GM12864 (cell line): ENCODE results near the gene ASCC2.

Experiments used
- DNase-seq: peaks from one replicate; pipeline ENCODE4 v3.0.0-alpha.2; 2011; ENCODE audit warnings: low read depth
- H3K4me3 ChIP-seq: 2 replicates; pipeline ENCODE4 v1.5.1; 2011; ENCODE audit warnings: mild to moderate bottlenecking, low read depth, low read length, control low read depth
- CTCF ChIP-seq: IDR thresholded peaks from 2 replicates; pipeline ENCODE4 v1.5.1; 2011; ENCODE audit warnings: low read depth, mild to moderate bottlenecking, moderate library complexity, low read length, control low read depth, inconsistent platforms; ENCODE audit errors: missing control alignments

ASCC2 gene

GRCh38 chr22:29768052-29768693 lies 69.9 kb downstream of the ASCC2 start:
- no peak for TF ChIP-seq CTCF
- peak overlapping the region; percentile 97 for H3K4me3 ChIP-seq
- DNase-seq: no peak

- TF ChIP-seq CTCF: no peak
- peak within 1 kb of the TSS; percentile 97 for H3K4me3 ChIP-seq
- peak; percentile 79 for DNase-seq
Measured at GRCh38 chr22:29767171-29768051, 70.7 kb downstream of the ASCC2 start, which contains the start of gene UQCR10. UQCR10 (plus strand) TSS chr22:29767369; CDS start chr22:29767399, 30 bp downstream.

- peak within 1 kb of the TSS; percentile 97 for H3K4me3 ChIP-seq
- no peak for TF ChIP-seq CTCF
- peak; percentile 95 for DNase-seq
Measured at GRCh38 chr22:29766632-29767170, 71.4 kb downstream of the ASCC2 start, which contains the start of gene ZMAT5. ZMAT5 (minus strand) TSS chr22:29767007; CDS start chr22:29748544, 18,463 bp downstream.

GRCh38 chr22:29765905-29766631 lies 72.0 kb downstream of the ASCC2 start:
- peak overlapping the region; percentile 97 for H3K4me3 ChIP-seq
- no peak for TF ChIP-seq CTCF
- DNase-seq: no peak

GRCh38 chr22:29762263-29762662 lies 75.8 kb downstream of the ASCC2 start:
- no peak overlapping the region for H3K4me3 ChIP-seq
- no peak for DNase-seq
- no peak for TF ChIP-seq CTCF

- DNase-seq: no peak
- TF ChIP-seq CTCF: no peak
- H3K4me3 ChIP-seq: no peak overlapping the region
Measured at GRCh38 chr22:29758959-29759358, 79.1 kb downstream of the ASCC2 start.
